ENCODE results near the gene ZNF804A.

- no peak for TF ChIP-seq CTCF (IDR thresholded peaks at IDR 0.05; ENCODE audit: insufficient read depth, low read depth, low read length)
- TF ChIP-seq EZH2 (IDR thresholded peaks at IDR 0.05; ENCODE audit: insufficient read depth, low read length) = no peak
These were observed 9.1 kb upstream of the ZNF804A start for GRCh38 chr2:184589261-184589660.

All from astrocyte (in vitro differentiated cells and primary cell).